Muscle of arm (tissue), 12 donors: ENCODE results near the gene AUTS2. TPM values are rescaled to one million over a fixed set of nuclear protein-coding genes. Genes with fewer than 3 reads are reported as not detected.

Experiments
- DNase-seq: peaks from one replicate; pipeline ENCODE4 v3.0.0-alpha.2; 2013
- polyA plus RNA-seq, 12 donors: library from polyadenylated mRNA; unstranded; fragments of 120-200 nt; gene quantifications; one replicate each; pipeline ENCODE4 v1.2.1, GENCODE V29; 2013; ENCODE audit not compliant: insufficient read length in 12 of 12

The AUTS2 gene
- polyA plus RNA-seq, 12 donors: 60.0 to 182 (median 86.6) TPM

DNA sequence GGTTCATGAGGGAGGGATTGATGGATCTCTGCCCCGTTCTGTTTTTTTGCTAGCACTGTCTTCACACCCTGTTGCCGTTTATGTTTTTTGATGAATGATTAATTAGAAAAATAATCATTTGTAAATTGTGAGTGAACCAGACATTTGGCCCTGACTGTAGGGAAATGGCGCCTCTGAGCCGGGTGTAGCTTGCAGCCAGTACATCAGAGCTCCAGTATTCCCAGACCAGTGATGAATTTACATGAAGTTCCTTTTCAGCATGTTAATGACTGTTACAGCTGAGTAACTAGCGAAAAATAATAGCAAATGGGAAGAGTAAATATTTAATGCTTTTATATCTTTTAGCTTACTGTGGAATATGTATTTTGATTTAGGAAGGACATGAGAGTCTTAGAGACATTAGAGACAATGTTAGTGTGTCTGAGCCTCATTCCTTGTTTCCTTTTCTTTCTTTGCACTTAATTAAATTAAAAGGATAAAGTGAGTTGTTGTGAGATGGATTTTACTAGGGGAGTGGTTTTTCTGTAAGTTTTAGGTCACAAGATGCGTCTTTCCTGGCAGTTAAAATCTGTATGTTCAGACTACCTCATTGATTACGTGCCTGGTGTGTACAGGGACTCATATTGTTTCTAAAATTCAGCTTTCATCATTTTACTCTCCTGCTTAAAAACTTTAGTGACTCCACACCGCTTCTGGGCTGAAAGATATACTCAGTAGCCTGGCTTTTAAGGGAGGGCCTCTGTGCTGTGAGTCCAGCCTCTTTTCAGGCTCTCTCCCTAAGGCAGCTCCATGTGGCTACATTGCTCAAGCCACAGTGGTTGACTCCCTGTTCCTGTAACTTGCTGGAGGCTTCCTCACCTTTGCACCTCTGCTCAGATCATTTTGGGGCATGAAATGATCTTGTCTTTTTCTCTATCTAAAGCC, 86.4 kb downstream of the AUTS2 start:
- no peak for DNase-seq

DNA sequence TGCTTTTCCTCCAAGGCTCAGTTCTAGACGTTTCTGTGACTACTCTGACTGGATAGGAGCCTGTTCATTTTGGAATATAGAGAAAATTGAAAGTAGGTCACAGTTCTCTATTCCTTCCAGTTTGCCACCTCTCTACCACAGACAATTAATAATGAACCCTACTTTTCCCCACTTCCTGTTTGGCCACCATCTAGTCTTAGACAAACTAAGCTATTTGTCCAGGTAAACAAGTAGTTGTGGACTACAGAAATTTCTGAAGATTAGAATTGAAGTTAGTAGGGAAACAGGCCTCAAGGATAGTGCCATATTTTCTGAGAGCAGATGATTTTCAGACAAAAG, 87.0 kb downstream of the AUTS2 start:
- no peak for DNase-seq

DNA sequence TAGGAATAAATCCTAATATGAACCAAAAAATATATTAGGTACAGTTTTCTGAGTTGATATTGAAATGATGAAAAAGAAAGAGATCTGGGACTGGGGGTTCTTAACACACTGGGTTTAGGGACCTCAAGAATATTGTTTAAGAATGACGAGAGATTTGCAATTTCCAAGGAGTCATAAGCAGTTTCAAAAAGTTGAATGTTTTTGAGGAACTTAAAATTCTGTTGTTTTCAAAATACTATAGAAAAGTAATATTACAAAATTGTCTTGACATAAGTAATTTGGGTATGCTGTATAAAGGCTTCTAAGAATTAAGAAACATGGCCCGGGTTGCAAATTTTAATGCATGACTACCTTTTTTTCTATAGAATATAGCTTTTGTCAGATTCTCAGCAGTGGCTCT, 88.1 kb downstream of the AUTS2 start:
- DNase-seq: no peak

DNA sequence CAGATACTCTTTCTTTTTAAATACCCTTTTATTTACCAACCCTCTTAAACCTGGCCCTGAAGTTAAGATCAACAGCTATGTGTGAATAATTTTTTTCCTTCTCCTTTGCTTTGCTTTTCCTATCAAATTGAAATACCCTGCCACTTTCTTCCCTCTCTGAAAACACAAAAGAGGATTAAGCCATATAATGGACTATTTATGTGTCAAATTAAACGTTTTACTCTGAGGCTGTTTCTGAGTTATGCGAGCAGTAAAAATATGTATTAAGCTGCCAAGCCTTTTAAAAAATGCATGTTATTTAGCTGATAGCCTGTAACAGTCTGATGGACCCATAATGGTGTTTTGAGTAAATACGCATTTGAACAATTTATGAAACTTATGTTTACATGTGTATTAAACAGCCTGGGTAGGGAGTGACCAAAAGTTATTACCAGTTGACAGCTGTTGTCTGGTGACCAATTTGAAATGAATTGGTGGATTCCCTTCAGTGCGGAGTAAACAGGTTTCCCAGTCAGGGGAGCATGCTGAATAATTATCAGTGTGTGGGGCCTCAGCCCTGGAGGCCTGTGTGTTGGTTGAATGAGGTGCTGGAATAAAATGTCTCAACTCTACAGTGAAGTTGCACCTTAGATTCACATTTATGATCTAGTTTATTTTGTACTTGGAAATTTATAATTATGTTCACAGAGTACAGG, 89.6 kb downstream of the AUTS2 start:
- DNase-seq: no peak

DNA sequence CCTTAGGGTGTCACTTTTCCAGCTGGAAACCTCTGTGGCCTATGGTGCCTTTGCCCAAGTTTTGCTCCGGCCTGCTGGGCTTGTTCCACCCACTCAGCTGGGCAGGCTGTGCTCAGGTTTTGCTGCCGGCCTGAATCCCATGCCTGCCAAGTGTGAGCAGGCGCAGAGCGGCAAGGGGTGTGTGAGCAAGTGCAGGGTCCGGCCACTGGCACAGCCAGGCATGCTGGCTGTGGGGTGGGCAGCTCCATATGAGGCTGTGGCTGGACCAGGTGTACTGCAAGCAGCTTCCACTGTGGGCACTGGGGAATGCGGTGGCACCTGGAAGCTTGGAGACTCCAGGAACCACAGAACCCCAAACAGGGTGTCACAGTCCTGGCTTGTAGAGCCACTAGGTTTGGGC, 92.1 kb downstream of the AUTS2 start:
- DNase-seq: no peak

DNA sequence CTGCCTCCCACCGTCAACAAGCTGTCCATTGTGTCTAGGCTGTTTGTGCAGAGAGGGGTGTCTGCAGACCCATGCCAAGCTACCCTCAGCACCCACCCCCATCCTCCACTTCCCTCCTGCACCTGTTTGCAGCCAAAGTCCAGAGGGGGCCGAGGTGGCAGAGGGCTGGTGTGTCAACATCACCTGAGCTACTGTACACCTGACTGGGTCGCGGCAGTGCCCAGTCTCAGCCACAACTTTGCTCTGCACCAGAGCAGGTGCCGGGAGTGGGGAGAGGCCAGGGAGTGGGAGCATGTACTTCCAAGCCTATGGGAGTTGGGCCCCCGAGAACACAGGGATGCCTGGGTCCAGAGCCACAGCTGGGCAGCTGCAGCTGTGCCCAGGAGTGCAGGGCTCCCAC, 93.1 kb downstream of the AUTS2 start:
- no peak for DNase-seq

DNA sequence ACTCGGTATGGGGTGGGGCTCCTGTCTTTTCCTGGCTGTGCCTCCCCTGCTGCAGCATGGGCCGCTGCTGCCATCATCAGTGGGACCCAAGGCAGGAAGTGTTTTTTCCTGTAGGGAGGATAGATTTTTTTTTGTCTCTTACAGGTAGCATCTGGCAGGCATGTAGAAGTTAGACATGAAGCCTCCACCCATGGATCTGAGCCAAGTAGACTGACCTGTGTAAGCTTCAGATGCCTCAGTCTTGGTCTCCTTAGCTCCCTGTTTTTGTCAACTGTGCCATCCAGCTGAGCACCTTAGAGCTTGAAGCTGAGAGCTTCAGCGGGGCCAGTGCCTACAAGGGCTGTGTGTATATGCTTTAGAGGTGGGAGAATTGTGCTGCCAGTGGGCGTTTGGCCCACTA, 93.5 kb downstream of the AUTS2 start:
- DNase-seq: no peak

DNA sequence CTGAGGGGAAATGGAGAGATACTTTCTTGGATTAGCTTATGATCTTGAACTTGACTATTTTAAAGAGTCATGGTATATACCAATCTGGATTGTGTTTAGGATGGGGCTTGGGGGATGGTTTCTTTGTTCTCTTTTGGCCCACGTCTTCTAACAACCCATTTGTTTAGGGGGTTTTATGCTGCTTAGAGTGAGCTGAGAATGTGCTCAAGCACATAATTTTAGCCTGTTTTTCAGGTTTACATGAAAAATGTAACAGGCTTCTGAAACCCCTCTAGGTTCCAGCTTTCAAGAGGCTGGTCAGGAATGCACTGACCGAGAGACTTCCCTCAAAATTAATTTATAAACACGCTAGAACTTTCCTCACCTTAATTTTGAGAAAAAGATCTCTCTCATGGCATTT, 94.3 kb downstream of the AUTS2 start:
- no peak for DNase-seq

DNA sequence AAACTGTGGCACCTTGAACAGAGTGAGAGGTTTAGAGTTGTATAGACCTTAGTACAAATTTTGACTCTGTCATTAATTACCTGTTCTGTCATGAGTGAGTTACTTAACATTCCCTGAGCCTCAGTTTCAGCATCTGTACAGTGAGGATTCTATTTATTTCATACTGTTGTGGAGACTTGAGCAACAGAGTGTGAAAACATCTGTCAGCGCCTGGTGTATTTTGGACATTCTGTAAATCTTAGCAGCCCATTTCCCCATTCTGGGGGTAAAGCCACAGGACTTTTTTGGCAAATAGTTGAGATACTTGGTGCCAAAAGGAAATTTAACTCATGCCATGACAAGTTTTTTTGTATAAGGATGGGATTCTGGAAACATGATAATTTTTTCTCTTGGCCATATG, 94.8 kb downstream of the AUTS2 start:
- no peak for DNase-seq

DNA sequence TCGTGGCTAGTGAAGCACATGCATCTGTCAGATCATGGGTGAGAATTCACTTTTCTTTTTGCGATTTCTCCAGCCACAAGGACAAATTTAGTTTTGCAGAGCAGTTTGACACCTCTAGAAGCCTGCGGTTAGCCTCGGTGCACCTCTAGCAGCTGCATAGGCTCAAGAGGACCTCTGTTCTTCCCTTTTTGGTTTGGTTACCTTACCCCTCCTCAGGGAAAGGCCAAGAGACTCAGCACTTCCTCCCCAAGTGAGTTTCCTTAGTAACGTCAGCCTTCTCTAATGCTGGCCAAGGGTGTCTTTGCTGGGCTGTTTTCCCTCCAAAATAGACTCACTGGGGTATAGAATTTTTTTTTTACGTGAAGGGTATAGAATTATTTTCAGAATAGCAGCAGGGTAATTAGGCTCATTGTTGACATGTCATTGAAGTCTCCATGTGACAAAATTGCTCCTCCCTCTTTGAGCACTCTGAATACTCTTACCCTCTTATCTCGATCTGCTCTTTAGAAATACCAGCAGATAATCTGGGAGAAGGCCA, 97.8 kb downstream of the AUTS2 start:
- DNase-seq: no peak

DNA sequence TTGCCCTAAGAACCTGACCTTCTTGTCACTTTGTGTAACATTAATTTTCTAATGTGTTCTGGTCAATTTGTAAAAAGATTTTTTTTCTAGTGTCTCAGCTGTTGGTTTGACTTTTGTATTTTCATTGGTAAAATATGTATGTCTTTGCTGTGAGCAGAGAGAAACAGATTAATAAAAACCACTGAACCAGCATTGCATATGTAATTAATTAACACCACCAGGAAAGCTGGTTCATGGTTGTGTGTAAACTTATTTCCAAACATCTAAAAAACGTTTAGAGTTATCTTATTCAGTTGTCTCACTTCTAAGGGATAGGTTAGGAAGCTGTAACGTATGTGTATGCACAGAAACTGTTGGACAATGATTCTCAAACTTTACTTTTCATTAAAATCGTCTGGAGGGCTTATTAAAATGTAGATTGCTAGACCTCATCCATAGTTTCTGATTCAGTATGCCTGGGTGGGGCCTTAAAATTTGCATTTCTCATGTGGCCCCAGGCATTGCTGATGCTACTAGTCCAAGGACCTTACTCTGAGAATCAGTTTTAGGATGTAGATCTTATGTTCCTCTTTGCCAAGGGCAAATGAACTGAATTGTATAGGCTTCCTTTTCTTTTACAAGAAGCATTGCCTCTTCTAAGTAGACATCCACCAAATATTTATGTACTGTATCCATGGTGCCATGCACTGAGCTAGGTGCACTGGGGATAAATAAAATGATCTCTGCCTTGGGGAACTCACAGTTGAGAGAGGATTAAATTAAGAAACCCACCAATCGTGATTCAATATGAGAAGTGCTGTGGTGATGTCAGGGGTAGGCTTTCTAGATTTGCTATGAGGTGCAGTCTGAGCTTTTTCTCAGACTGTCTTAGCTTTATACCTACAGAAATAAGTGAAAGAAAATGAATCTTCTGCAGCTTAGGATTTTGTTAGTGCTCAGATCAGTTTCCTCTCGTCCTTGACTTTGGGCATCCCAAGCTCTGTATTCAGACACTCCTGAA, 98.7 kb downstream of the AUTS2 start:
- DNase-seq: no peak

DNA sequence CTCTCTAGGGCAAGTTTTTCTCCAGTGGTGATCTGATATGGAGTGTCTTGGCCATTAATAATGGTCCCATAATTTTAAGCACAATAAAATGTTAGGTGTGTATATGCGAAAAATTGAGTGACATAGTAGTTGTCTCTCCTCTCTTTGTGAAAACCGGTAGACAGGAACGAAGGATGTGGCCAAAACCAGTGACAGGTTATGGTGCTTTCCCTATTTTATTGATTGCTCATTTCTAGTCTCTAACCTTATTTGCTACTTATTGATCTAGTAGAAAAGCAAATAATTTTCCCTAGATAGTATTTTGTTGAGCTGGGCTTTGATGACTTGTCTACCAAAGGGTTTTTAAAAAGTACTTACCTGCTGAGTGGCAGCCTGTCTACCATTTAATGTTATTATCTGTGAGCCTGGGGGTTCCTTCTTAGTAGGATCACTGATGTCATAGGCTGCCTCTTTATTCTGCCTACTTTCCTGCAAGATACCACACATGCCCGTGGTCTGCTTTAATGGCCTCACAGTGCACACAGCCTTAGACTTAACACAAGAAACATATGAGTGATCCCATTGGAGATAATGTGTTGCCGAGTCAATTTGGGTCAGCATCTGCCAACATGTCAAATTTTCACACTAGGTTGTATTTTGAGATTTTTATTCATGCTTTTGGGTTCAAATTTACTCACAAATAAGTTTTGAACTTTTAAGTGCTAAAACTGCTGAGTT, 100.0 kb downstream of the AUTS2 start:
- no peak for DNase-seq

DNA sequence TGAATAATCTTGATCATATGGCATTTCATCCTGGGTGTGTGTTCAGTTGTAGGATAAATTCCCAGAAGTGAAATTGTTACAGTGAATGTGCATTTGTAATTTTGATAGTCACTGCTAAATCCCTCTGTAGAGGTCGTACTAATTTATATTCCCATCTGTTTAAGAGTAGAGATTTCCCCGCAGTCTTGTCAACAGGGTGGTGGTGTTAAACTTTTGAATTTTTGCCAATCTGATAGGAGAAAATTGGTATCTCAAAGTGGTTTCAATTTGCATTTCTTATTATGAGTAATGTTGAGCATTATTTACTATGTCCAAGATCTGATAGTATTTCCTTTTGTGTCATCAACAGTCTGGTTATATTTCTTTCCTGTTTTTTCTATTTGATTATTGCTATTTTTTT, 101.7 kb downstream of the AUTS2 start:
- no peak for DNase-seq

DNA sequence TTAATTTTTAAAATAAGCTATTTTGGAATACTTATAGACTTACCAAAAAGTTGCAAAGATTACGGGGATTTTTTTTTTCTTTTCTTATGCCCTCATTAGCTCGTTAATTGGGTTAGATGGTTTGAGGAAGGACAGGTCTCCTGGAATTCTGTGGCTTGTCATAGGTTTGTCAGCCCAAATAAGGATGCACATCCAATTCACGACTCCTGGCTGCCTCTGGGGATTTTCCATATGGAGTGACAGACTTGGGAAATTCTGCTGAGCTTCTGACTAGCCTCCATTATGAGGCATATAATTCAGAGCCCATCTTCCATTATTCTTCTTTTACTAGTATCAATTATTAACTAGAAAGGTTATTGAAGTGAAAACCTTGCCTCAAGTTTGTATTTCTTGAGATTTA, 102.1 kb downstream of the AUTS2 start:
- no peak for DNase-seq

DNA sequence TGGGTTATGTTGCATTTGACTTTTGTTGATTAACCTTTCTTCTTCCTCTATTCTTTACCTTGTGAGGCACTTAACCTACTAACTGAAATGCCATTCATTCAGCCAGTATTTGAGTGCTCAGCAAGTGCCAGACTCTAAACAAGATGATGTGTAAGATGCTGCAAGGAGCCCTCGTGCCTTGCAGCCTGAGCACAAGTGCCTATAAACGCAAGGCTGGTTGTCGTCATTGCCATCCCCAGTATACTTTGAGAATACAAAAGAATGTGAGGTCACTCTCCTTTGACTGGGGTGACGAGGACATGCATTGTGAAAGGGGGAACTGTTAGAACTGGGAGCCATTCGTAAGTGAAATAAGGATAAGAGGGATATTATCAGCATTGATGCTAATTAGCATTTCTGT, 103.0 kb downstream of the AUTS2 start:
- no peak for DNase-seq

DNA sequence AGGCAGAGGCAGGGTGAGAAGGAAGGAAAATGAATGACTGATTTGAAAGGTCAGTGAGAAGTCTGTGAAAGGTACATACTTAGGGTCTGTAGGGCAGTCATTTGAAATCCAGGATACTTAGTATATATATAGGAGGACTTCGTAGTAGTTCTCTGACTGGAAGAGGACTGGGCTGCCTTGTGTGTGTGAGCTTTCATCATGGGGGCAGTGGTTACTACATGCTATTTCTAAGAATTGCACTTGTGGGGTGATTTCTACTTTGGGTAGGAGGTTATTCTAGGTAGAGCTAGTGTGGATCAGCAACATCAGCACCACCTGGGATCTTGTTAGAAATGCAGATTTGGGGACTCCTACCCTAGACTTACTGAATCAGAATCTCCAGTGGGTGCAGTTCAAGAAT, 104.1 kb downstream of the AUTS2 start:
- no peak for DNase-seq

DNA sequence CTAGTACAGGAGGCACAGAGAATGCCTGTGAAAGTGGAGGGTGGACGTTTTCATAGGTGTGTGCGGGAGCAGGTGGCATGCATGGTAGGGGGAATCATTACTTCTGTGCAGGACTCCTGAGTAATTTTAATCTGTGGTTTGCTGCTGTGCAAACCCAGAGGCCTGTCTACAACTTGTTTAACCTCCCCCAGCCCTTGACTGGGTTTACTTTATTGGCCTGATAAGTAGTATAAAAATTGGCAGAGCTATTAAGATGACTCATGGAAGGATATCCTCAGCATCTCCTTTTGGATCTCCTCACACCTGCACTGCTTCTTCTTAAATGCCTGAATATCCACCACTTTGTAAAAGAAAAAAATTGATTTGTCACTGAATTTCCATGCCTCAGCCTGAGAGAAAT, 104.8 kb downstream of the AUTS2 start:
- no peak for DNase-seq

DNA sequence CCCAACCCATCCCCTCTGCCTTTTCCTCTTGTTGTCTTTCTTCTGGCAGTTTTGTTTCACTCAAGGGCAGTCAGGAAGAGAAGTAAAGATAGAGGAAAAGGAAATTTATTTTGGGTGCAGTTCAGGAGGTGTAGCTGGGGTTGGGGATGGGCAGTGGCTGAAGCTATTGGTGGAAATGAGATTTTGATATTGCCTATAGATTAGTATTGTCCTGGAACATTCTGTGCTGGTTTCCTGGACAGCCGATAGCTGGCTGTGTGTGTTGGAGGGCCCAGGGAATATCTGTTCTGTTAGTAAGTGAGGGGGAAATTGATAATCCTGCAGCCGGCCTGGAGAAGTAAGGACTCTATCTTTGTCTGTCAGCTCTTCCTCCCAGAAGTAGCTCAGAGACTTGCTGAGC, 107.8 kb downstream of the AUTS2 start:
- no peak for DNase-seq

DNA sequence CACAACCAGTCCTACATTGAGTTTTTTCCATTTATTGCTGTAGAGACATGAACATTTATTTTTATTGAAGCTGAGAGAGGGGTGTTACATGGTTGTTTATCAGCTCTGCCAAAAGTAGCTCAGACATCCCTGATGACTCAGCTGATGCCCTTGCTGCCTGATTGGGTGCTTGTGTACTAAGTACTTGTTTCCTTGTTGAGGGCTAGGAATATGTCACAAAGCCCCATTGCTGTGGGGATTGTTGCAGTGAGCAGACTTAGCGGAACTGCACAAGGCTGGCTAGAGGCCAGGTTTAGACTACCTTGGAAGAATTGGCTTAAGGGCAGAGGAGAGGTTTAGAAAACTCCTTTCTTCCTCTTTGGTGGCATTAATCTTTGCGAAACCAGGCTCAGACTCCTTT, 110.6 kb downstream of the AUTS2 start:
- no peak for DNase-seq

DNA sequence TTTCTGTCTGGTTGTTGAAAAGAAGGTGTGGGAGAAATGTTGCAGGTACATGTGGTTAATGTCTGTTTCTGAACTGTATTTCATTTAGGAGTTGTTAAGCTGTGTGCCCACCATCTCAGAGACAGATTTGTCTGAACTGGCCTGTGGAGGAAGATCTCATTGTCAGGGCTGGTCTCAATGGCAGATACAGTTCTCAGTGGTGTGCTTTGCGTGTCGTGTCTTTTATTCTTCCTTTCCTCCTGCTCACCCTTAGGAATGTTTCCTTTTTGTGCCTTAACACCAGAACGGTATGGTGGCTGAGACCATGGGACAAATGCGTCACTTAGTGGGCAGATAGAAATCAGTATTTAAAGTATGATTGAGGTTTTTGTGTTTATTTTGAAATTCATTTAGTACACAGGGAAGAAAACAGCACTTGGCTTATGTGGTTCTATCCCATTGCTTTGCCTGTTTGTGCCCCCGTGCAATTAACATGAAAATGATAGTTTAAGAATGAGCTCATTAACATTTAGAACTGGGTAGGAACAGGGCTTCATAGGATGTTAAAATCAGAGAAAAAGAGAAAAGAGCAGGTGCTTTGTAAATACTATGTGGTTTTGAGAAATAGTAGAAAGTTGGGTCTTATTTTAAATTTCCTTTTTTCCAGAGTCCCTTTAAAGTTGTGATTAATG, 112.6 kb downstream of the AUTS2 start:
- no peak for DNase-seq
